ENCODE data around the gene CRY2. TPM values are rescaled to one million over a fixed set of nuclear protein-coding genes. Genes with fewer than 3 reads are reported as not detected.

CRY2 gene
- total RNA-seq, 3 donors from 2014 or later, result 26.0 to 52.0 (median 28.8) TPM

- TF ChIP-seq CTCF (IDR thresholded peaks at IDR 0.05), result no peak
- H3K9me3 ChIP-seq, result no peaks in the 10 kb centered on the region
- H3K4me3 ChIP-seq, result no peak within 1 kb of the TSS
- DNase-seq (peak; percentile 39 to 74 (median 65)), ATAC-seq (peak; percentile 49)
- no peaks in the 10 kb centered on the region for H3K36me3 ChIP-seq (ENCODE audit: low read depth)
- intact Hi-C loops (cut with DNase I, micrococcal nuclease), result no loop called here
- peaks cover 17% of the 10 kb centered on the region for H3K4me1 ChIP-seq (ENCODE audit: low read depth)
These were observed 75.3 kb downstream of the CRY2 start, which contains the start of gene LARGE2 for GRCh38 chr11:45922425-45923082. Gene LARGE2 (plus strand): TSS chr11:45922656. CDS start chr11:45922883, 227 bp downstream.

GRCh38 chr11:45924036-45924915 is 77.0 kb downstream of the CRY2 start:
- intact Hi-C loops (cut with DNase I, micrococcal nuclease), result no loop called here
- DNase-seq (peak in 1 of 3 donors; percentile 49), ATAC-seq (no peak)
- Histone ChIP-seq H3K4me1 (ENCODE audit: low read depth) (peaks cover 17% of the 10 kb centered on the region), H3K36me3 (ENCODE audit: low read depth) (no peaks in the 10 kb centered on the region), H3K9me3 (no peaks in the 10 kb centered on the region), H3K4me3 (no peak overlapping the region)
- no peak for TF ChIP-seq CTCF (IDR thresholded peaks at IDR 0.05)

GRCh38 chr11:45924927-45925326 is 77.7 kb downstream of the CRY2 start:
- Histone ChIP-seq H3K4me3 (no peak overlapping the region), H3K9me3 (no peaks in the 10 kb centered on the region), H3K4me1 (ENCODE audit: low read depth) (peaks cover 21% of the 10 kb centered on the region), H3K36me3 (ENCODE audit: low read depth) (no peaks in the 10 kb centered on the region)
- ATAC-seq, result no peak
- TF ChIP-seq CTCF (IDR thresholded peaks at IDR 0.05), result no peak
- DNase-seq, result no peak
- intact Hi-C loops (cut with DNase I, micrococcal nuclease), result no loop called here

GRCh38 chr11:45925550-45925949 is 78.3 kb downstream of the CRY2 start:
- Histone ChIP-seq H3K4me3 (no peak overlapping the region), H3K4me1 (ENCODE audit: low read depth) (peaks cover 23% of the 10 kb centered on the region), H3K36me3 (ENCODE audit: low read depth) (no peaks in the 10 kb centered on the region), H3K9me3 (no peaks in the 10 kb centered on the region)
- ATAC-seq (no peak), DNase-seq (peak in 1 of 3 donors; percentile 26)
- intact Hi-C loops (cut with DNase I, micrococcal nuclease), result no loop called here
- no peak for TF ChIP-seq CTCF (IDR thresholded peaks at IDR 0.05)

GRCh38 chr11:45926001-45926401 is 78.7 kb downstream of the CRY2 start:
- DNase-seq (peak in 1 of 3 donors; percentile 48), ATAC-seq (no peak)
- intact Hi-C loops (cut with DNase I, micrococcal nuclease), result no loop called here

More at GRCh38 chr11:45926001-45926401, 78.7 kb downstream of the CRY2 start:
- H3K36me3 ChIP-seq (ENCODE audit: low read depth), result no peaks in the 10 kb centered on the region
- no peak overlapping the region for H3K4me3 ChIP-seq
- peaks cover 23% of the 10 kb centered on the region for H3K4me1 ChIP-seq (ENCODE audit: low read depth)
- H3K9me3 ChIP-seq, result no peaks in the 10 kb centered on the region
- no peak for TF ChIP-seq CTCF (IDR thresholded peaks at IDR 0.05)

All from mucosa of descending colon (tissue), 3 donors.